Smooth muscle cell (in vitro differentiated cells): ENCODE data around the gene CCDC194. TPM values are rescaled to one million over a fixed set of nuclear protein-coding genes. Genes with fewer than 3 reads are reported as not detected.

ENCODE experiments used
- DNase-seq: peaks from one replicate; lab custom pipeline; 2025; ENCODE audit not compliant: unreplicated experiment; lab: John Stamatoyannopoulos, UW
- H2AFZ ChIP-seq: fragments of 200-600 bp; sonication (generic); 2 replicates; pipeline ENCODE4 v1.6.0; 2016; ENCODE audit warnings: antibody characterized with exemption, low read depth, mild to moderate bottlenecking
- H3F3A ChIP-seq: fragments of 200-600 bp; sonication (generic); 2 replicates; pipeline ENCODE4 v1.6.0; 2017; ENCODE audit warnings: antibody characterized with exemption, low read depth
- H3K27ac ChIP-seq: fragments of 200-600 bp; sonication (generic); 2 replicates; pipeline ENCODE4 v1.5.1; 2016; ENCODE audit warnings: low read depth, mild to moderate bottlenecking
- H3K27me3 ChIP-seq: fragments of 200-600 bp; sonication (generic); 2 replicates; pipeline ENCODE4 v1.6.1; 2016; ENCODE audit warnings: low read depth, mild to moderate bottlenecking
- H3K36me3 ChIP-seq: fragments of 200-600 bp; sonication (generic); 2 replicates; pipeline ENCODE4 v1.5.1; 2016; ENCODE audit warnings: low read depth
- H3K4me1 ChIP-seq: fragments of 200-600 bp; sonication (generic); 2 replicates; pipeline ENCODE4 v1.5.1; 2016; ENCODE audit warnings: low read depth
- H3K4me2 ChIP-seq: fragments of 200-600 bp; sonication (generic); 2 replicates; pipeline ENCODE4 v1.6.0; 2016; ENCODE audit warnings: mild to moderate bottlenecking
- H3K4me3 ChIP-seq: fragments of 200-600 bp; sonication (generic); 2 replicates; pipeline ENCODE4 v1.5.1; 2016; ENCODE audit warnings: mild to moderate bottlenecking
- H3K79me2 ChIP-seq: fragments of 200-600 bp; sonication (generic); 2 replicates; pipeline ENCODE4 v1.6.0; 2016; ENCODE audit warnings: low read depth, mild to moderate bottlenecking
- H3K9ac ChIP-seq: fragments of 200-600 bp; sonication (generic); 2 replicates; pipeline ENCODE4 v1.6.0; 2016; ENCODE audit warnings: low read depth
- H3K9me3 ChIP-seq: fragments of 200-600 bp; sonication (generic); replicated peaks from 2 replicates; pipeline ENCODE4 v1.5.1; 2016; ENCODE audit warnings: low read depth
- H4K20me1 ChIP-seq: fragments of 200-600 bp; sonication (generic); 2 replicates; pipeline ENCODE4 v1.6.0; 2016; ENCODE audit warnings: low read depth
- WGBS: methylation state at CpG from one replicate; pipeline ENCODE4 v1.1.7; 2016; ENCODE audit warnings: low lambda C conversion rate; 5-methylcytosine and 5-hydroxymethylcytosine counted together
- polyA plus RNA-seq: library from polyadenylated mRNA; unstranded; fragments of >200 nt; fragmentation: Nextera tagmentation; extraction: Ambion mirVana; gene quantifications from 2 replicates; pipeline ENCODE4 v1.2.1, GENCODE V29; 2016
- total RNA-seq: library from RNA; depleted of rRNA; stranded (reverse); fragments of >200 nt; gene quantifications from 2 replicates; pipeline ENCODE4 v1.2.3, GENCODE V29; 2014
- TF ChIP-seq, protein P1 (sequence below): fragments of 200-600 bp; sonication (generic); IDR thresholded peaks from 2 replicates; pipeline ENCODE4 v1.5.1; 2017; ENCODE audit warnings: borderline replicate concordance, mild to moderate bottlenecking, antibody characterized with exemption; ENCODE audit not compliant: insufficient read depth, poor library complexity, severe bottlenecking

CCDC194 gene
- total and polyA plus RNA-seq, 2 experiments from 2014 or later = not detected

DNA sequence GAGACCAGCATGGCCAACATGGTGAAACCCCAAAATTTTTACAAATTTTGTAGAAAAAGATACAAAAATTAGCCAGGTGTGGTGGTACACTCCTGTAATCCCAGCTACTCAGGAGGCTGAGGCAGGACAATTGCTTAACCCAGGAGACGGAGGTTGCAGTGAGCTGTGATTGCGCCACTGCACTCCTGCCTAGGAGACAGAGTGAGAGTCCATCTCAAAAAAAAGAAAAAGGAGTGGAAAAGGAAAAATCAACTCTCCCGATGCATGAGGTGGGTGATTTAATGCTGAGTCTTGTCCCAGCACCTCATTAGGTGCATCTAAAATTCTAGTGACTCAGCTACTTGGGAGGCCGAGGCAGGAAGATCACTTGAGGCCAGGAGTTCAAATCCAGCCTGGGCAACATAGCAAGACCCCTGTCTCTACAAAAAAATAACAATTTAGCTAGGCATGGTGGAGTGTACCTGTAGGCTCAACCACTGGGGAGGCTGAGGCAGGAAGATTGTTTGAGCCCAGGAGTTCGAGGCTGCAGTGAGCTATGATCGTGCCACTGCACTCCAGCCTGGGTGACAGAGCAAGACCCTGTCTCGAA lies 36.8 kb downstream of the CCDC194 start:
- no peak overlapping the region for H3K27ac ChIP-seq
- no peaks in the 10 kb centered on the region for H3K27me3 ChIP-seq

DNA sequence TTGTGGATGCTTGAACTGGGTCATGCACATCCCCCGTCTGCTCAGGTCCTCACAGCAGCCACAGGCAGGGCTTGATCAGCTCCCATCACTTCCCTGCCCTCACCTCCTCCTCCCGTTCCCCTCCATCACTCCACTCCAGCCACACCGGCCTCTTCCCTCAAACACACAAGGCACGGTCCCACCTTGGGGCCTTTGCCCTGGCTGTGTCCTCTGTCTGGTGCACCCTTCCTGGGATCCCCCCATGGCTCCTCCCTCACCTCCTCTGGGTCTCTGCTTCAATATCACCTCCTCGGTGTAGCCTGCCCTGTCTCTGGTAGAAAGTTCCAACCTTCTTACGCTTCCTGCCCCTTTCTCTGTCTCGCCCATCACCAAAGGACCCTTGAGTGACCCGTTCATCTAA lies 40.6 kb downstream of the CCDC194 start:
- H3K4me3 ChIP-seq = no peak overlapping the region
- H3K4me1 ChIP-seq = peaks cover 5% of the 10 kb centered on the region
- no peak for DNase-seq
- no peaks in the 10 kb centered on the region for H3K9me3 ChIP-seq
- TF ChIP-seq, protein P1, sequence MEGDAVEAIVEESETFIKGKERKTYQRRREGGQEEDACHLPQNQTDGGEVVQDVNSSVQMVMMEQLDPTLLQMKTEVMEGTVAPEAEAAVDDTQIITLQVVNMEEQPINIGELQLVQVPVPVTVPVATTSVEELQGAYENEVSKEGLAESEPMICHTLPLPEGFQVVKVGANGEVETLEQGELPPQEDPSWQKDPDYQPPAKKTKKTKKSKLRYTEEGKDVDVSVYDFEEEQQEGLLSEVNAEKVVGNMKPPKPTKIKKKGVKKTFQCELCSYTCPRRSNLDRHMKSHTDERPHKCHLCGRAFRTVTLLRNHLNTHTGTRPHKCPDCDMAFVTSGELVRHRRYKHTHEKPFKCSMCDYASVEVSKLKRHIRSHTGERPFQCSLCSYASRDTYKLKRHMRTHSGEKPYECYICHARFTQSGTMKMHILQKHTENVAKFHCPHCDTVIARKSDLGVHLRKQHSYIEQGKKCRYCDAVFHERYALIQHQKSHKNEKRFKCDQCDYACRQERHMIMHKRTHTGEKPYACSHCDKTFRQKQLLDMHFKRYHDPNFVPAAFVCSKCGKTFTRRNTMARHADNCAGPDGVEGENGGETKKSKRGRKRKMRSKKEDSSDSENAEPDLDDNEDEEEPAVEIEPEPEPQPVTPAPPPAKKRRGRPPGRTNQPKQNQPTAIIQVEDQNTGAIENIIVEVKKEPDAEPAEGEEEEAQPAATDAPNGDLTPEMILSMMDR = no peak
- H3K36me3 ChIP-seq = no peaks in the 10 kb centered on the region
- H3K27me3 ChIP-seq = no peaks in the 10 kb centered on the region
- no peak overlapping the region for H3K9ac ChIP-seq
- WGBS = 95% methylated on average over 8 of the region's 8 CpGs
- H3K4me2 ChIP-seq = no peak overlapping the region
- H3K79me2 ChIP-seq = no peaks in the 10 kb centered on the region
- no peak overlapping the region for H3K27ac ChIP-seq
- H3F3A ChIP-seq = no peaks in the 10 kb centered on the region
- H4K20me1 ChIP-seq = no peaks in the 10 kb centered on the region
- no peak overlapping the region for H2AFZ ChIP-seq

More for the DNA sequence above, 36.8 kb downstream of the CCDC194 start:
- H3K9me3 ChIP-seq = no peaks in the 10 kb centered on the region
- H3K4me1 ChIP-seq = no peaks in the 10 kb centered on the region
- no peaks in the 10 kb centered on the region for H3K36me3 ChIP-seq
- H3K9ac ChIP-seq = no peak overlapping the region
- H3K4me3 ChIP-seq = no peak overlapping the region
- H4K20me1 ChIP-seq = no peaks in the 10 kb centered on the region
- no peak for DNase-seq
- H3K79me2 ChIP-seq = no peaks in the 10 kb centered on the region
- H3F3A ChIP-seq = no peaks in the 10 kb centered on the region
- TF ChIP-seq, protein P1 = no peak
- H2AFZ ChIP-seq = no peak overlapping the region
- 91% methylated on average over 7 of the region's 7 CpGs for WGBS
- H3K4me2 ChIP-seq = no peak overlapping the region

DNA sequence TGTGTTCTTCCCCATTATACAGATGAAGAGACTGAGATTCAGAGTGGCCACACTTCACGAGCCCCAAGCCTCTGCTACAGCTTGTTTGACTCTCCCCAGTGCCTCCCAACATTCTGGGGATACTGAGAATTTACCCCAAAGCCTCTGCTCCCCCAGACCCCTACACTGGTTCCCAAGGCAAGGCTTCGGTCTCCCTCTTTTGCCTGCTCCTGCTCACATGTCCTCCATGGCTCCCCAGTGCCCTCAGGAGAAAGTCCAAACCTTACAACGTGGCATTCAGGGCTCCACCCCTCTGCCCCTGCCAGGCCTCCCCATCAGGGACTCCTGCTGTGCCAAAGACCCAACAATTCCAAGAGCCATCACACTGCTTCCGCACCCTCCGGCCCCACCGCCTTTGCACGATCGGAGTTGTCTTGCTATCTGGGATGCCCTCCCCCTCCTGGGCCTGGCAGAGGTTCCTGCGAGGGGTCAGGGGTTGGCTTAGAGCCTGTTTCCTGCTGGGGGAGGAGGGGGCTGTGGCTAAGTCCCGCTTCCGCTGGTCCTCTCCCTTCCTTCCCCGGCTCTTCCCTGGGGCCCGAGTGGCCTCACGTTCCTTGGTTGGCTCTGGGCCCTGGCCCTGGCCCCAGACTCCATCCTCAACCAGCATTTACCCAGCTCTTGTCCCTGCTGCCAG lies 41.3 kb downstream of the CCDC194 start:
- no peak overlapping the region for H3K9ac ChIP-seq
- 80% methylated on average over 14 of the region's 14 CpGs for WGBS
- no peak overlapping the region for H3K4me2 ChIP-seq
- no peak overlapping the region for H3K4me3 ChIP-seq
- no peaks in the 10 kb centered on the region for H3F3A ChIP-seq
- no peaks in the 10 kb centered on the region for H4K20me1 ChIP-seq
- no peaks in the 10 kb centered on the region for H3K27me3 ChIP-seq
- no peak overlapping the region for H3K27ac ChIP-seq
- no peaks in the 10 kb centered on the region for H3K9me3 ChIP-seq
- no peak overlapping the region for H2AFZ ChIP-seq
- no peak for DNase-seq
- no peaks in the 10 kb centered on the region for H3K36me3 ChIP-seq
- peaks cover 5% of the 10 kb centered on the region for H3K4me1 ChIP-seq
- H3K79me2 ChIP-seq = no peaks in the 10 kb centered on the region
- TF ChIP-seq, protein P1 = no peak

DNA sequence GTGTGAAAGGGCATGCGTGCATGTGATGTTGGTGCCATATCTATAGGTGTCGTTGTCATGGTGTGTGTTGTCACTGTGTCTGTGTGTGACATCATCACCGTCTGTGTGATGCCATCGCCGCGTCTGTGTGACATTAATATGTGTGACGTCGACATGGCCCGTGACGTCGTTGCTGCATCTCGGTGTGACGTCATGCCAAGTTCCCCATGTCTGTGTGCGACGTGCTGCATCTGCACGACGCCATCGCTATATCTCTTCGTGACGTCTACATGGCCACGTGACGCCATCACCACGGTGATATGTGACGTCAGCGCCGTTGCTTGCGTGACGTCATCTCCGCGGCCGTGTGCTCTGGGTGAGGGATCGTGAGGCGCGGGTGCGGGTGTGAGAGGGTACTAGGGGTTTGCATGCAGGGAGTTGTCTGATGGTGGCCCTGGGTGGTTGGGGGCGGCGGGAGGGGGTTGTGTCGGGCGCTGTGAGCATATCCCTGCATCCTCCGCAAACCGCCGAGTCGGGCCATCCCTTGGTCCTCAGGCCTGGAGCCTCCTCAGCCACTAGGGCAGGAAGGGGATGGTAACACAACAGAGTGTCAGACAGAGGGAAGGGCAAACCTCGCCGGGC lies 42.1 kb downstream of the CCDC194 start:
- WGBS = 97% methylated on average over 44 of the region's 45 CpGs
- Histone ChIP-seq H3K36me3 (no peaks in the 10 kb centered on the region), H3K9me3 (no peaks in the 10 kb centered on the region), H3K27ac (no peak overlapping the region), H3K4me2 (no peak overlapping the region), H3K4me1 (peaks cover 5% of the 10 kb centered on the region), H3K27me3 (no peaks in the 10 kb centered on the region), H3K4me3 (no peak overlapping the region), H3K9ac (no peak overlapping the region), H3K79me2 (no peaks in the 10 kb centered on the region), H4K20me1 (no peaks in the 10 kb centered on the region), H2AFZ (no peak overlapping the region), H3F3A (no peaks in the 10 kb centered on the region)
- DNase-seq = no peak
- TF ChIP-seq, protein P1 = no peak
